ENCODE results near the gene FCRL5.

FCRL5 gene

GRCh38 chr1:157595356-157595755 is 43.0 kb upstream of the FCRL5 start:
- TF ChIP-seq CTCF (IDR thresholded peaks at IDR 0.05; ENCODE audit: poor library complexity, severe bottlenecking): no peak
- Histone ChIP-seq H3K36me3 (ENCODE audit: low read depth) (no peaks in the 10 kb centered on the region), H3K4me1 (ENCODE audit: insufficient read depth, poor library complexity, severe bottlenecking) (no peaks in the 10 kb centered on the region), H3K27me3 (ENCODE audit: insufficient read depth, poor library complexity, severe bottlenecking) (peaks cover 3% of the 10 kb centered on the region), H3K9me3 (ENCODE audit: severe bottlenecking) (no peaks in the 10 kb centered on the region), H3K27ac (ENCODE audit: poor library complexity, severe bottlenecking) (no peak overlapping the region), H3K4me3 (ENCODE audit: severe bottlenecking) (no peak overlapping the region)
- no peak for DNase-seq (ENCODE audit: low spot score)
- no peak for ATAC-seq (ENCODE audit: low read depth)

DNA sequence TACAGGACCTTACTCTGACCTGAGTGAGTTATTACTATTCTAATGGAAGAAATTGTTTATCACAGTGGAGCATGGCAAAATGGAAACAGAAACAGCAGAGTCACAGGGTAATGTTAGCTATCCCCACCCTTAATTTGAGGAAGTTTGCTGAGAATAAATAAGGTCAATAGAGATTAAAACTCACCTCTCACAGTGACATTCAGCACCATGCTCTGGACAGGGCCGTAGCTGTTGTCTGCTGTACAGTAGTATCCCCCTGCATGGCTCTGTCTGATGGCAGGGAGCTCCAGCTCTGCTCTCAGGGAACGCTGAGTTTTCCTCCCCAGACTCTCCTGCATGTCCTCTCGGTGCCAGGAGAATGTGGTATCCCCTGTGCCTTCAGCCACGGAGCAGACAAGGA is 33.7 kb upstream of the FCRL5 start:
- Histone ChIP-seq H3K27me3 (ENCODE audit: insufficient read depth, poor library complexity, severe bottlenecking) (peaks cover 9% of the 10 kb centered on the region), H3K4me1 (ENCODE audit: insufficient read depth, poor library complexity, severe bottlenecking) (no peaks in the 10 kb centered on the region), H3K9me3 (ENCODE audit: severe bottlenecking) (no peaks in the 10 kb centered on the region), H3K36me3 (ENCODE audit: low read depth) (no peaks in the 10 kb centered on the region), H3K4me3 (ENCODE audit: severe bottlenecking) (no peak overlapping the region), H3K27ac (ENCODE audit: poor library complexity, severe bottlenecking) (no peak overlapping the region)
- DNase-seq (ENCODE audit: low spot score): no peak
- no peak for TF ChIP-seq CTCF (IDR thresholded peaks at IDR 0.05; ENCODE audit: poor library complexity, severe bottlenecking)
- ATAC-seq (ENCODE audit: low read depth): no peak

DNA sequence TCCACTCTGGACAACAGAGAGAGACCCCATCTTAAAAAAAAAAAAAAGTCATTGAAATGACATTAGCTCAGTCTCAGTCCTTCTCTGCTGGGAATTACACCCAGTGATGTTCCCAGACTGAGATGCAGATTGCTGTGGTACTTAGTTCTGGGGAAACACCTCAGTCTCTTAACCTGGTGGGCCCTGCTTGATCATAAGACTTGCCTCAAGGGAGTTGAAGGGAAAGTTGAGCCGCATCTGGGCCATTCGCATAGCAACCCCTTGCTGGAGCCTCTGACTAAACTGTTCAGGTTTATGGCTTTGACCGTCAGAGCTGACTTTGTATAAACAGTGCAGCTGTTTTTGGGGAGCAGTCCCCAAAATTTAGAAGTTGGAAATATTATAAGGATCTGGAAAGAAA is 32.2 kb upstream of the FCRL5 start:
- Histone ChIP-seq H3K4me3 (ENCODE audit: severe bottlenecking) (no peak overlapping the region), H3K36me3 (ENCODE audit: low read depth) (no peaks in the 10 kb centered on the region), H3K27me3 (ENCODE audit: insufficient read depth, poor library complexity, severe bottlenecking) (peaks cover 9% of the 10 kb centered on the region), H3K9me3 (ENCODE audit: severe bottlenecking) (no peaks in the 10 kb centered on the region), H3K27ac (ENCODE audit: poor library complexity, severe bottlenecking) (no peak overlapping the region), H3K4me1 (ENCODE audit: insufficient read depth, poor library complexity, severe bottlenecking) (no peaks in the 10 kb centered on the region)
- DNase-seq (ENCODE audit: low spot score) (no peak), ATAC-seq (ENCODE audit: low read depth) (no peak)
- TF ChIP-seq CTCF (IDR thresholded peaks at IDR 0.05; ENCODE audit: poor library complexity, severe bottlenecking): no peak

GRCh38 chr1:157580828-157581210 is 28.5 kb upstream of the FCRL5 start:
- Histone ChIP-seq H3K9me3 (ENCODE audit: severe bottlenecking) (no peaks in the 10 kb centered on the region), H3K27ac (ENCODE audit: poor library complexity, severe bottlenecking) (no peak overlapping the region), H3K4me3 (ENCODE audit: severe bottlenecking) (no peak overlapping the region), H3K36me3 (ENCODE audit: low read depth) (no peaks in the 10 kb centered on the region), H3K4me1 (ENCODE audit: insufficient read depth, poor library complexity, severe bottlenecking) (no peaks in the 10 kb centered on the region), H3K27me3 (ENCODE audit: insufficient read depth, poor library complexity, severe bottlenecking) (peaks cover 4% of the 10 kb centered on the region)
- no peak for DNase-seq (ENCODE audit: low spot score)
- no peak for TF ChIP-seq CTCF (IDR thresholded peaks at IDR 0.05; ENCODE audit: poor library complexity, severe bottlenecking)
- ATAC-seq (ENCODE audit: low read depth): no peak

DNA sequence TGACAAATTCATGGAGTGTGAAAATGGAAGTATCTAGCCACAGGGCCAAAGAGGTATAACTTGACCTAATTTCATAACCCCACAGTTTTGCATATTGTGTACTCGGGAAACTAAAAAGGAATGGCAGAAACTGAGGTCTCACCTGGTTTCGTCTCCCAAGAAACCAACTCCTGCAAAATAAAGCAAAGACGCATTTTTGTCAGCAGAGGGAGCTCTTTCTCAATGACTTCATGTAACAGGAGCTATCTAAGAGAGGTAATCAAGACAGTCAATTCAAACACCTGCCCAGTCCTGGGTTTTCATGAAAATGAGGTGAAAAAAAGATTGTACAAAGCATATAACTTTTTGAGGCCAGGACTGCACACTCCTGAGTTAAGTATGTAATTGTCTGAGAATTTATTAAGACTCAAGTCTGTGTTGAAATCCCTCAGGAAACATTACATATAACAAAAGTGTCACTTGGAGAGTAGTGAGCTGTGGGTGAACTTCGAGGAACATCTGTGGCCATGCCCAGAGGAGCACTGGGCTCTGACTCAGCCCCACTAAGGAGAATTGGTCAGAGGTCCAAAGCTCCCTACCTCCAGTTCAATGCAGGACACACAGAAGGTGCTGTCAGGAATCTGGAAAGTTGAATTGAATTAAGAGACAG is 28.0 kb upstream of the FCRL5 start:
- H3K4me1 ChIP-seq (ENCODE audit: insufficient read depth, poor library complexity, severe bottlenecking): no peaks in the 10 kb centered on the region
- no peaks in the 10 kb centered on the region for H3K36me3 ChIP-seq (ENCODE audit: low read depth)
- H3K27me3 ChIP-seq (ENCODE audit: insufficient read depth, poor library complexity, severe bottlenecking): peaks cover 4% of the 10 kb centered on the region
- DNase-seq (ENCODE audit: low spot score) (no peak), ATAC-seq (ENCODE audit: low read depth) (peak; percentile 66)
- TF ChIP-seq CTCF (IDR thresholded peaks at IDR 0.05; ENCODE audit: poor library complexity, severe bottlenecking): peak; percentile 86
- H3K27ac ChIP-seq (ENCODE audit: poor library complexity, severe bottlenecking): no peak overlapping the region
- no peaks in the 10 kb centered on the region for H3K9me3 ChIP-seq (ENCODE audit: severe bottlenecking)
- no peak overlapping the region for H3K4me3 ChIP-seq (ENCODE audit: severe bottlenecking)

Measured in RWPE2 (cell line).